B cell (primary cell): Measurements from ENCODE around the gene PDGFC. TPM values are rescaled to one million over a fixed set of nuclear protein-coding genes. Genes with fewer than 3 reads are reported as not detected.

Experiments
- ATAC-seq: fragments of 200-7000 bp; cut with Tn5 transposase; one replicate; pipeline ENCODE4 v1.10.0; 2021; ENCODE audit warnings: low read depth, mild to moderate bottlenecking, moderate number of reproducible peaks, moderate library complexity
- CTCF ChIA-PET: fragments of 350-600 bp; sonication (Branson Sonifier 250); formaldehyde crosslinking; loops from one replicate; lab custom pipeline; 2021; ENCODE audit warnings: antibody characterized with exemption, inconsistent platforms; lab: Charles Lee
- POLR2A ChIA-PET: fragments of 350-600 bp; sonication (Branson Sonifier 250); formaldehyde crosslinking; loops from one replicate; lab custom pipeline; 2021; ENCODE audit warnings: antibody characterized with exemption; lab: Charles Lee
- DNase-seq: peaks from one replicate; pipeline ENCODE4 v3.0.0; 2013
- H2AFZ ChIP-seq: 2 replicates; pipeline ENCODE4 v1.6.1; 2012; ENCODE audit warnings: mild to moderate bottlenecking, low read depth, low read length; ENCODE audit not compliant: insufficient read depth, poor library complexity, severe bottlenecking
- H3K27ac ChIP-seq, 2 donors: 1 replicate in 1 of 2; 2 replicates in 1 of 2; pipeline ENCODE4 v1.5.1; 2012 to 2013; ENCODE audit warnings: low read length in 2 of 2, mild to moderate bottlenecking in 2 of 2, moderate library complexity in 1 of 2
- H3K27me3 ChIP-seq, 4 experiments: fragments of 200-600 bp in 1 of 4; sonication (generic) in 1 of 4; replicated peaks in 1 of 4; 1 replicate in 2 of 4; 2 replicates in 2 of 4; pipeline versions ENCODE4 v1.6.1 to v1.7.0; 2013 to 2016; ENCODE audit warnings: low read length in 3 of 4, mild to moderate bottlenecking in 2 of 4, mixed read lengths in 1 of 4, moderate library complexity in 1 of 4; ENCODE audit not compliant: insufficient read depth in 4 of 4, control insufficient read depth in 3 of 4; ENCODE audit errors: control extremely low read depth in 1 of 4
- H3K36me3 ChIP-seq, 2 experiments: replicated peaks in 1 of 2; 1 replicate in 1 of 2; 2 replicates in 1 of 2; pipeline versions ENCODE4 v1.6.1 to v1.7.1; 2013; ENCODE audit warnings: low read length in 1 of 2; ENCODE audit not compliant: insufficient read depth in 2 of 2, control insufficient read depth in 1 of 2; ENCODE audit errors: control extremely low read depth in 1 of 2, extremely low read depth in 1 of 2
- H3K4me1 ChIP-seq, 2 donors: fragments of 200-600 bp in 1 of 2; sonication (generic) in 1 of 2; 1 replicate in 1 of 2; 2 replicates in 1 of 2; pipeline versions ENCODE4 v1.5.1 to v1.6.1; 2013 to 2017; ENCODE audit warnings: low read length in 2 of 2; ENCODE audit not compliant: control insufficient read depth in 2 of 2, insufficient read depth in 2 of 2
- H3K4me2 ChIP-seq: replicated peaks from 2 replicates; pipeline ENCODE3; 2012; ENCODE audit warnings: mild to moderate bottlenecking, low read depth, low read length; ENCODE audit not compliant: poor library complexity, severe bottlenecking
- H3K4me3 ChIP-seq, 5 experiments: fragments of 200-600 bp in 1 of 5; sonication (generic) in 1 of 5; 1 replicate in 3 of 5; 2 replicates in 2 of 5; pipeline versions ENCODE4 v1.5.1 to v1.7.0; 2011 to 2016; ENCODE audit warnings: low read length in 4 of 5, mild to moderate bottlenecking in 4 of 5, low read depth in 2 of 5, control low read depth in 1 of 5, moderate library complexity in 1 of 5; ENCODE audit not compliant: insufficient read depth in 1 of 5; ENCODE audit errors: control extremely low read depth in 1 of 5, extremely low read depth in 1 of 5
- H3K79me2 ChIP-seq: fragments of 200-600 bp; sonication (generic); one replicate; pipeline ENCODE4 v1.6.0; 2016; ENCODE audit warnings: low read length; ENCODE audit not compliant: control insufficient read depth, insufficient read depth
- H3K9ac ChIP-seq: fragments of 200-600 bp; sonication (generic); 2 replicates; pipeline ENCODE4 v1.6.1; 2017; ENCODE audit warnings: mild to moderate bottlenecking, low read length, moderate library complexity
- H3K9me3 ChIP-seq, 3 donors: one replicate each; pipeline versions ENCODE4 v1.6.1 to v1.7.1; 2013; ENCODE audit warnings: low read length in 2 of 3; ENCODE audit not compliant: control insufficient read depth in 2 of 3, insufficient read depth in 1 of 3; ENCODE audit errors: control extremely low read depth in 1 of 3
- H4K20me1 ChIP-seq: 2 replicates; pipeline ENCODE4 v1.6.0; 2012; ENCODE audit warnings: mild to moderate bottlenecking, low read length; ENCODE audit not compliant: insufficient read depth, control insufficient read depth, poor library complexity, severe bottlenecking
- H3K27ac Mint-ChIP-seq: one replicate; pipeline ENCODE4 v1.8.0; 2021; ENCODE audit warnings: mixed read lengths
- H3K27me3 Mint-ChIP-seq: one replicate; pipeline ENCODE4 v1.8.0; 2021; ENCODE audit warnings: mixed read lengths
- H3K4me1 Mint-ChIP-seq: one replicate; pipeline ENCODE4 v1.8.0; 2021; ENCODE audit warnings: mixed read lengths
- H3K4me3 Mint-ChIP-seq: one replicate; pipeline ENCODE4 v1.8.0; 2021; ENCODE audit warnings: mixed read lengths
- H3K9me3 Mint-ChIP-seq: one replicate; pipeline ENCODE4 v1.8.0; 2022; ENCODE audit warnings: mixed read lengths; ENCODE audit not compliant: insufficient read depth
- CTCF ChIP-seq: fragments of 200-600 bp; IDR thresholded peaks from one replicate; pipeline ENCODE4 v1.8.0; 2022; ENCODE audit warnings: antibody characterized with exemption, mild to moderate bottlenecking
- EZH2 ChIP-seq: IDR thresholded peaks from 2 replicates; pipeline ENCODE4 v1.6.1; 2012; ENCODE audit warnings: borderline replicate concordance, low read depth, mild to moderate bottlenecking, moderate library complexity, low read length; ENCODE audit not compliant: insufficient read depth, poor library complexity, severe bottlenecking
- WGBS: methylation state at CpG from one replicate; pipeline ENCODE4 v1.1.5; 2013; ENCODE audit warnings: missing lambda C conversion rate; ENCODE audit not compliant: insufficient coverage; 5-methylcytosine and 5-hydroxymethylcytosine counted together
- intact Hi-C: fragments of 100-400 bp; cut with micrococcal nuclease; formaldehyde crosslinking; loops from one replicate; pipeline ENCODE4 v1.10.0; 2022
- polyA plus RNA-seq: library from polyadenylated mRNA; depleted of rRNA; stranded (reverse); fragments of >200 nt; gene quantifications from 2 replicates; pipeline ENCODE4 v1.2.3, GENCODE V29; 2012
- total RNA-seq, 2 donors: library from RNA; stranded (reverse); fragments of 120-200 nt in 1 of 2; gene quantifications; 1 replicate in 1 of 2; 2 replicates in 1 of 2; pipeline versions ENCODE4 v1.2.3 to v1.2.4, GENCODE V29; 2013 to 2022

Gene PDGFC
- total and polyA plus RNA-seq, 2 donors (not counting 1 experiment from before 2014, with no cell fraction given), result 0.10 TPM; not detected in 1

GRCh38 chr4:156764145-156764544 is 207.5 kb downstream of the PDGFC start:
- Mint-ChIP-seq H3K4me3 (no peak overlapping the region), H3K9me3 (no peaks in the 10 kb centered on the region), H3K4me1 (no peaks in the 10 kb centered on the region), H3K27ac (no peak overlapping the region), H3K27me3 (no peaks in the 10 kb centered on the region)
- Histone ChIP-seq H4K20me1 (no peaks in the 10 kb centered on the region), H3K4me2 (no peak overlapping the region), H3K27me3 (no peaks in the 10 kb centered on the region), H3K4me3 (no peak overlapping the region), H3K79me2 (no peaks in the 10 kb centered on the region), H3K9ac (no peak overlapping the region), H3K4me1 (no peaks in the 10 kb centered on the region), H2AFZ (no peak overlapping the region), H3K27ac (no peak overlapping the region), H3K36me3 (no peaks in the 10 kb centered on the region), H3K9me3 (no peaks in the 10 kb centered on the region)
- CTCF ChIA-PET, result no interaction called here
- TF ChIP-seq EZH2 (no peak), CTCF (no peak)
- intact Hi-C loops, result no loop called here
- ATAC-seq (no peak), DNase-seq (no peak)
- no CpG with 5 or more reads among the region's 2 CpGs for WGBS
- POLR2A ChIA-PET, result no interaction called here

GRCh38 chr4:156763511-156763910 is 208.1 kb downstream of the PDGFC start:
- ChIA-PET POLR2A (no interaction called here), CTCF (no interaction called here)
- Histone ChIP-seq H3K9me3 (no peaks in the 10 kb centered on the region), H3K4me1 (no peaks in the 10 kb centered on the region), H2AFZ (no peak overlapping the region), H3K27ac (no peak overlapping the region), H3K36me3 (no peaks in the 10 kb centered on the region), H3K4me2 (no peak overlapping the region), H3K79me2 (no peaks in the 10 kb centered on the region), H3K9ac (no peak overlapping the region), H3K27me3 (no peaks in the 10 kb centered on the region), H3K4me3 (no peak overlapping the region), H4K20me1 (no peaks in the 10 kb centered on the region)
- TF ChIP-seq EZH2, result no peak
- no peak for TF ChIP-seq CTCF
- no peak overlapping the region for H3K4me3 Mint-ChIP-seq
- H3K27ac Mint-ChIP-seq, result no peak overlapping the region
- H3K27me3 Mint-ChIP-seq, result no peaks in the 10 kb centered on the region
- H3K9me3 Mint-ChIP-seq, result no peaks in the 10 kb centered on the region
- DNase-seq, result no peak
- no CpG with 5 or more reads among the region's 2 CpGs for WGBS
- no peaks in the 10 kb centered on the region for H3K4me1 Mint-ChIP-seq
- intact Hi-C loops, result no loop called here
- ATAC-seq, result no peak
